ENCODE data around the gene AFP. TPM values are rescaled to one million over a fixed set of nuclear protein-coding genes. Genes with fewer than 3 reads are reported as not detected.

Gene AFP
- total RNA-seq, 1 experiment from 2014 or later, result not detected

- ChIA-PET POLR2A (ENCODE audit: low non-redundant PET) (no interaction called here), CTCF (no interaction called here)
- no peak overlapping the region for H3K27ac ChIP-seq (ENCODE audit: low read depth, low read length, poor library complexity, severe bottlenecking)
- H3K4me3 ChIP-seq (ENCODE audit: low read depth, low read length, poor library complexity, severe bottlenecking), result no peak overlapping the region
- TF ChIP-seq EZH2 (IDR thresholded peaks at IDR 0.05; ENCODE audit: borderline replicate concordance, low read depth, low read length, poor library complexity, severe bottlenecking) (no peak), CTCF (conservative IDR thresholded peaks at IDR 0.05; ENCODE audit: low read depth, low read length) (no peak)
- intact Hi-C loops (cut with micrococcal nuclease; ENCODE audit: unreplicated experiment), result no loop called here
- no peaks in the 10 kb centered on the region for H3K9me3 ChIP-seq (ENCODE audit: low read depth, low read length, poor library complexity, severe bottlenecking)
- no peaks in the 10 kb centered on the region for H3K27me3 ChIP-seq (replicated peaks; ENCODE audit: insufficient read depth, low read depth, low read length, poor library complexity)
- BruUV-seq (replicated peaks), result no TSS peak
- no peaks in the 10 kb centered on the region for H3K36me3 ChIP-seq (ENCODE audit: insufficient read depth, low read length, poor library complexity, severe bottlenecking)
- DNase-seq (ENCODE audit: low spot score), result no peak
- peaks cover 12% of the 10 kb centered on the region for H3K4me1 ChIP-seq (ENCODE audit: insufficient read depth, low read length, poor library complexity, severe bottlenecking)
Observed at GRCh38 chr4:73501664-73502265, 65.7 kb downstream of the AFP start.

GRCh38 chr4:73505567-73505966 lies 69.5 kb downstream of the AFP start:
- POLR2A ChIA-PET (ENCODE audit: low non-redundant PET), result no interaction called here
- no peaks in the 10 kb centered on the region for H3K4me1 ChIP-seq (ENCODE audit: insufficient read depth, low read length, poor library complexity, severe bottlenecking)
- no peaks in the 10 kb centered on the region for H3K36me3 ChIP-seq (ENCODE audit: insufficient read depth, low read length, poor library complexity, severe bottlenecking)
- CTCF ChIA-PET, result no interaction called here
- H3K4me3 ChIP-seq (ENCODE audit: low read depth, low read length, poor library complexity, severe bottlenecking), result no peak overlapping the region
- no peak for DNase-seq (ENCODE audit: low spot score)
- no TSS peak for BruUV-seq (replicated peaks)
- no peaks in the 10 kb centered on the region for H3K9me3 ChIP-seq (ENCODE audit: low read depth, low read length, poor library complexity, severe bottlenecking)
- intact Hi-C loops (cut with micrococcal nuclease; ENCODE audit: unreplicated experiment), result no loop called here
- H3K27me3 ChIP-seq (replicated peaks; ENCODE audit: insufficient read depth, low read depth, low read length, poor library complexity), result no peaks in the 10 kb centered on the region
- TF ChIP-seq EZH2 (IDR thresholded peaks at IDR 0.05; ENCODE audit: borderline replicate concordance, low read depth, low read length, poor library complexity, severe bottlenecking), result no peak
- TF ChIP-seq CTCF (conservative IDR thresholded peaks at IDR 0.05; ENCODE audit: low read depth, low read length), result no peak
- H3K27ac ChIP-seq (ENCODE audit: low read depth, low read length, poor library complexity, severe bottlenecking), result no peak overlapping the region

Other genes starting within 250 kb of the AFP start
- gene ANKRD17, start 177.4 kb upstream of the AFP start, total RNA-seq (2021), result 52.0 and 58.4 TPM in 2 replicates
- gene ALB, start 31.9 kb upstream of the AFP start, total RNA-seq (2021), result not detected in 2 replicates
- gene AFM, start 45.5 kb downstream of the AFP start, total RNA-seq (2021), result 0.15 TPM in 1 of 2 replicates, not detected in the other
- not detected in 2 replicates for gene RASSF6, start 184.2 kb downstream of the AFP start, total RNA-seq (2021)

Data from A673 (cell line).